ENCODE measurements around the gene SPRN. TPM values are rescaled to one million over a fixed set of nuclear protein-coding genes. Genes with fewer than 3 reads are reported as not detected.
A peak's percentile ranks its signal among the peaks of the same experiment; 100 is the strongest.

SPRN gene
- total RNA-seq, 1 donor from 2014 or later, result 2.0 TPM

DNA sequence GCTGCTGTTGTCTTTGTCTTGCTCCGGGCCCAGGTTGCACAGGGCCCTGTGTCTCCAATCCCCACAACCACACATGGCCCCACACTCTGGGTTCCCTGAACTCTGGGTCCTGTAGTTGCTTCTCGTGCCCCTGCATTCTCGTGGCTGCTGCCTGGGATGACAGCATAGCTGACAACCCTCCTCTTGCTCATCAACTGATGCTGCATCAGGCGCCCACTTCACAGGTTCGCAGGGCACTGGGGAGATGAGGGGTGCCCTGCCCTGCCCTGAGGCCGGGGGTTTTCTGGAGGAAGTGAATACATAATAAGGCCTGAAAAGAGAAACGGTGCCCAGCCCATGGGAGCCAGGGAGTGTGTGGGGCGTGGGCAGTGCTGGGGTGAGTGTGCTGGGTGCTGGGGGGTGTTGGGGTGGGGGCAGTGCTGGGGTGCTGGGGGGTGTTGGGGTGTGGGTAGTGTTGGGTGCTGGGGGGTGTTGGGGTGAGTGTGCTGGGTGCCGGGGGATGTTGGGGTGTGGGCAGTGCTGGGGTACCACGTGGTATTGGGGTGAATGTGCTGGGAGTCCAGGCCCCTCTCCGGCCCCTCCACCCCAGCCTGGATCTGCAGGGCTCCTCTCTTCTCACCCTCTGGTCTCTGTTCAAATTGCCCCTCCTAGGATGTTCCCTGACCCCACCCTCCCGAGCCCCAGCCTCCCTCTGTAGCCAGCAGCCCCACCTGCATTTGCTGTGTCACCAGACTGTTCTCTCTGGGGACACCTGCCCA lies 32.5 kb downstream of the SPRN start:
- no peak overlapping the region for H3K4me3 Mint-ChIP-seq (ENCODE audit: unreplicated experiment)
- H3K4me1 Mint-ChIP-seq (ENCODE audit: low read depth, unreplicated experiment), result peaks cover 4% of the 10 kb centered on the region
- peaks cover 7% of the 10 kb centered on the region for H3K9me3 Mint-ChIP-seq (ENCODE audit: unreplicated experiment)

DNA sequence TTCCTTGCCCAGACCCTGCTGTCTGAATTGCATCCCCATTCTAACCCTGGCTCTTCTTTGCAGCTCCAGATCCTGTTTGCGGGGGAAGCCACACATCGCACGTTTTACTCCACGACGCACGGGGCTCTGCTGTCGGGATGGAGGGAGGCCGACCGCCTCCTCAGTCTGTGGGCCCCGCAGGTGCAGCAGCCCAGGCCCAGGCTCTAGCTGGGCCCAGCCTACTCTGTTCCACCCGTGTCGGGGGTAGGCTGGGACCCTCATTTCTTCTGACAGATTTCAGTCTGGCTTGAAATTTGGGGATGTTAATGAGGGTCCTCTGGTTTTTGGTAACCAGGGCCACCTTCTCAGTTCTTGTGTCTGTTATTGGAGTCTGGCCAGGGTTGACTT lies 33.2 kb downstream of the SPRN start:
- H3K27ac Mint-ChIP-seq (ENCODE audit: unreplicated experiment), result peak overlapping the region; percentile 39
- no peak for DNase-seq
- no peak overlapping the region for H3K4me3 Mint-ChIP-seq (ENCODE audit: unreplicated experiment)
- H3K27me3 Mint-ChIP-seq (ENCODE audit: unreplicated experiment), result no peaks in the 10 kb centered on the region
- no peak for TF ChIP-seq CTCF (IDR thresholded peaks at IDR 0.05; ENCODE audit: partially characterized antibody, unreplicated experiment)
- H3K4me1 Mint-ChIP-seq (ENCODE audit: low read depth, unreplicated experiment), result peaks cover 4% of the 10 kb centered on the region
- H3K9me3 Mint-ChIP-seq (ENCODE audit: unreplicated experiment), result peaks cover 8% of the 10 kb centered on the region
- H3K36me3 Mint-ChIP-seq (ENCODE audit: unreplicated experiment), result no peaks in the 10 kb centered on the region

More for the DNA sequence above, 32.5 kb downstream of the SPRN start:
- Mint-ChIP-seq H3K36me3 (ENCODE audit: unreplicated experiment) (no peaks in the 10 kb centered on the region), H3K27me3 (ENCODE audit: unreplicated experiment) (no peaks in the 10 kb centered on the region), H3K27ac (ENCODE audit: unreplicated experiment) (no peak overlapping the region)
- no peak for DNase-seq
- no peak for TF ChIP-seq CTCF (IDR thresholded peaks at IDR 0.05; ENCODE audit: partially characterized antibody, unreplicated experiment)

DNA sequence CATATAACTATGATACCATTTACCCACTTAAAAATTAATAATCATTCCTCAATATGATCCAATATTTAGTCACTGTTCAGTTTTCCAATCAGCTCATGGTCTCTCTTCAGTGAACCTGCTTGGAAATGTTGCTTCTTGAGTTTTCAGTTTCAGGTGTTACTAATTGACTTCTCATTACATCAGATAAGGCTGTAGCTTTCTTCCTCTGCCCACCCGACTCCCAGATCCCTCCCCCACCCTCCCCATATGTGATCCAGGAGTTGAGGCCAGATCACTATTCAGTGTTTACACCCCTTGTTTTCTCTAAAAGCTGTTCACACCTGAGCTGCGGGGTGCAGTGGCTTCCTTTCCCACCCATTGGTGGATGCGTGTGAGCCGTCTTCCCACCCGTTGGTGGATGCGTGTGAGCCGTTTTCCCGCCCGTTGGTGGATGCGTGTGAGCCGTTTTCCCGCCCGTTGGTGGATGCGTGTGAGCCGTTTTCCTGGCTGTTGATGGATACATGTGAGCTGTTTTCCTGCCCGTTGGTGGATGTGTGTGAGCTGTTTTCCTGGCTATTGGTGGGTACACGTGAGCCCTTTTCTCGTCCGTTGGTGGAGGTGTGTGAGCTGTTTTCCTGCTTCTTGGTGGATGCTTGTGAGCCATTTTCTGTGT lies 33.7 kb downstream of the SPRN start:
- H3K36me3 Mint-ChIP-seq (ENCODE audit: unreplicated experiment), result no peaks in the 10 kb centered on the region
- DNase-seq, result no peak
- H3K9me3 Mint-ChIP-seq (ENCODE audit: unreplicated experiment), result peaks cover 9% of the 10 kb centered on the region
- H3K27ac Mint-ChIP-seq (ENCODE audit: unreplicated experiment), result peak overlapping the region; percentile 39
- no peaks in the 10 kb centered on the region for H3K27me3 Mint-ChIP-seq (ENCODE audit: unreplicated experiment)
- H3K4me1 Mint-ChIP-seq (ENCODE audit: low read depth, unreplicated experiment), result peaks cover 4% of the 10 kb centered on the region
- no peak overlapping the region for H3K4me3 Mint-ChIP-seq (ENCODE audit: unreplicated experiment)
- TF ChIP-seq CTCF (IDR thresholded peaks at IDR 0.05; ENCODE audit: partially characterized antibody, unreplicated experiment), result no peak

- peaks cover 2% of the 10 kb centered on the region for H3K27me3 Mint-ChIP-seq (ENCODE audit: unreplicated experiment)
- no peak overlapping the region for H3K4me3 Mint-ChIP-seq (ENCODE audit: unreplicated experiment)
- TF ChIP-seq CTCF (IDR thresholded peaks at IDR 0.05; ENCODE audit: partially characterized antibody, unreplicated experiment), result no peak
- no peak overlapping the region for H3K27ac Mint-ChIP-seq (ENCODE audit: unreplicated experiment)
- H3K36me3 Mint-ChIP-seq (ENCODE audit: unreplicated experiment), result no peaks in the 10 kb centered on the region
- H3K4me1 Mint-ChIP-seq (ENCODE audit: low read depth, unreplicated experiment), result peaks cover 4% of the 10 kb centered on the region
- H3K9me3 Mint-ChIP-seq (ENCODE audit: unreplicated experiment), result peaks cover 11% of the 10 kb centered on the region
- DNase-seq, result no peak
Observed at GRCh38 chr10:133388973-133389818, 35.2 kb downstream of the SPRN start.
